Epithelial cell of proximal tubule (primary cell): ENCODE results near the gene LRIG1. TPM values are rescaled to one million over a fixed set of nuclear protein-coding genes. Genes with fewer than 3 reads are reported as not detected.
A peak's percentile ranks its signal among the peaks of the same experiment; 100 is the strongest.

Source experiments
- DNase-seq: peaks from one replicate; pipeline ENCODE4 v3.0.0-alpha.2; 2011; ENCODE audit warnings: low read depth
- H3K4me3 ChIP-seq: 2 replicates; pipeline ENCODE4 v1.5.1; 2011; ENCODE audit warnings: low read depth, mild to moderate bottlenecking, low read length
- CTCF ChIP-seq: conservative IDR thresholded peaks from 2 replicates; pipeline ENCODE4 v1.5.1; 2012; ENCODE audit warnings: low read depth, mild to moderate bottlenecking, low read length
- total RNA-seq: library from RNA; depleted of rRNA; stranded (reverse); fragments of >200 nt; gene quantifications from 2 replicates; pipeline ENCODE4 v1.2.3, GENCODE V29; 2015

The LRIG1 gene
- total RNA-seq, 1 donor from 2014 or later: 10.0 TPM

- TF ChIP-seq CTCF: no peak
- H3K4me3 ChIP-seq: no peak overlapping the region
- DNase-seq: no peak
These were observed 46.4 kb downstream of the LRIG1 start for GRCh38 chr3:66454464-66454859.

GRCh38 chr3:66453651-66454463, 47.0 kb downstream of the LRIG1 start:
- TF ChIP-seq CTCF: no peak
- DNase-seq: no peak
- H3K4me3 ChIP-seq: no peak overlapping the region

GRCh38 chr3:66452303-66453011, 48.4 kb downstream of the LRIG1 start:
- H3K4me3 ChIP-seq: no peak overlapping the region
- DNase-seq: no peak
- TF ChIP-seq CTCF: no peak

- no peak for DNase-seq
- TF ChIP-seq CTCF: no peak
- H3K4me3 ChIP-seq: no peak overlapping the region
These were observed 49.1 kb downstream of the LRIG1 start for GRCh38 chr3:66451766-66452165.

GRCh38 chr3:66450390-66451022, 50.3 kb downstream of the LRIG1 start:
- TF ChIP-seq CTCF: no peak
- DNase-seq: no peak

GRCh38 chr3:66449411-66449974, 51.3 kb downstream of the LRIG1 start:
- no peak for DNase-seq
- TF ChIP-seq CTCF: no peak
- H3K4me3 ChIP-seq: no peak overlapping the region

More at GRCh38 chr3:66450390-66451022, 50.3 kb downstream of the LRIG1 start:
- peak overlapping the region; percentile 35 for H3K4me3 ChIP-seq
